OCI-LY1 (cell line): ENCODE results near the gene FPR2.

ENCODE experiments used
- CTCF ChIP-seq: fragments of 200-600 bp; sonication (generic), shearing (Covaris generic); IDR thresholded peaks from 2 replicates; pipeline ENCODE4 v1.5.1; 2017; ENCODE audit warnings: mild to moderate bottlenecking, antibody characterized with exemption, low read length, moderate library complexity, mixed read lengths
- EZH2 ChIP-seq: fragments of 200-600 bp; sonication (generic), shearing (Covaris generic); IDR thresholded peaks from 2 replicates; pipeline ENCODE4 v1.8.0; 2017; ENCODE audit warnings: borderline replicate concordance, mixed run types, mild to moderate bottlenecking, antibody characterized with exemption, low read length, moderate library complexity, mixed read lengths

- TF ChIP-seq CTCF (no peak), EZH2 (no peak)
Observed at GRCh38 chr19:51719251-51719988, 41.6 kb upstream of the FPR2 start.
